ENCODE results near the gene STRIP1.

DNA sequence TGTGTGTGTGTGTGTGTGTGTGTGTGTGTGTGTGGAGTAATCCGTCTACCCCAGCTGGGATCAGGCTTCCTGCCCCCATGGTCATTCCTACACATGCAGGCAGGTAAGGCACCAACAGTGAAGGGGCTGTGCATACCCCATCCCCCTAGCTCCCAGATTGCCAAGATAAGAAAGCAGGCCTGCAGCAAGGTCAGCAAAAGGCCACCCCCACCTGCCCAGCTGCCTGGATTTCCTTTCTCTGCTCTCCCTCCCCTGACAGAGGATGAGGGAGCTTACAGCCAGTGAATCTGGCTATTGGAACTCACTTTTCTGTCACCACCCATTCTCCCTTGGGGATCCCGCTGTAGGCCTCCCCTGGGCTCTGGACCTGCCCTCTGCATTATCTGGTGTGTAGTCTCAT, 28.2 kb downstream of the STRIP1 start:
- TF ChIP-seq, protein P1, sequence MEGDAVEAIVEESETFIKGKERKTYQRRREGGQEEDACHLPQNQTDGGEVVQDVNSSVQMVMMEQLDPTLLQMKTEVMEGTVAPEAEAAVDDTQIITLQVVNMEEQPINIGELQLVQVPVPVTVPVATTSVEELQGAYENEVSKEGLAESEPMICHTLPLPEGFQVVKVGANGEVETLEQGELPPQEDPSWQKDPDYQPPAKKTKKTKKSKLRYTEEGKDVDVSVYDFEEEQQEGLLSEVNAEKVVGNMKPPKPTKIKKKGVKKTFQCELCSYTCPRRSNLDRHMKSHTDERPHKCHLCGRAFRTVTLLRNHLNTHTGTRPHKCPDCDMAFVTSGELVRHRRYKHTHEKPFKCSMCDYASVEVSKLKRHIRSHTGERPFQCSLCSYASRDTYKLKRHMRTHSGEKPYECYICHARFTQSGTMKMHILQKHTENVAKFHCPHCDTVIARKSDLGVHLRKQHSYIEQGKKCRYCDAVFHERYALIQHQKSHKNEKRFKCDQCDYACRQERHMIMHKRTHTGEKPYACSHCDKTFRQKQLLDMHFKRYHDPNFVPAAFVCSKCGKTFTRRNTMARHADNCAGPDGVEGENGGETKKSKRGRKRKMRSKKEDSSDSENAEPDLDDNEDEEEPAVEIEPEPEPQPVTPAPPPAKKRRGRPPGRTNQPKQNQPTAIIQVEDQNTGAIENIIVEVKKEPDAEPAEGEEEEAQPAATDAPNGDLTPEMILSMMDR (conservative IDR thresholded peaks at IDR 0.05; ENCODE audit: low read length) = no peak
- no peak for TF ChIP-seq EZH2phosphoT487 (IDR thresholded peaks at IDR 0.05; ENCODE audit: borderline replicate concordance, low read depth, low read length)
